MM.1S (cell line): ENCODE measurements around the gene YY1.

Experiments
- CTCF ChIP-seq: fragments of 300-600 bp; sonication (generic); IDR thresholded peaks from 2 replicates; pipeline ENCODE4 v1.5.1; 2016; ENCODE audit warnings: antibody characterized with exemption, low read length, mixed read lengths
- EZH2 ChIP-seq: fragments of 300-600 bp; sonication (generic); optimal IDR thresholded peaks from 2 replicates; pipeline ENCODE3; 2017; ENCODE audit warnings: low read depth, mild to moderate bottlenecking, antibody characterized with exemption, low read length, mixed read lengths
- EZH2phosphoT487 ChIP-seq: fragments of 300-600 bp; sonication (generic); IDR thresholded peaks from 2 replicates; pipeline ENCODE4 v1.6.1; 2018; ENCODE audit warnings: antibody characterized with exemption, low read length

GRCh38 chr14:100222224-100223093, 16.5 kb upstream of the YY1 start:
- TF ChIP-seq CTCF, result no peak
- no peak for TF ChIP-seq EZH2
- TF ChIP-seq EZH2phosphoT487, result no peak
